ENCODE data around the gene QPCTL. TPM values are rescaled to one million over a fixed set of nuclear protein-coding genes. Genes with fewer than 3 reads are reported as not detected.

QPCTL gene
- total and polyA plus RNA-seq, 10 of the 15 experiments (the other 5 are each of a cell fraction or from before 2014, with no cell fraction given): 1.1 to 22.6 (median 11.2) TPM

GRCh38 chr19:45742969-45743368 lies 50.5 kb downstream of the QPCTL start (continued):
- no peak for TF ChIP-seq SRF (IDR thresholded peaks at IDR 0.05; ENCODE audit: low read depth in 2 of 2, low read length in 2 of 2)
- no peak for TF ChIP-seq FOS (IDR thresholded peaks at IDR 0.05; ENCODE audit: borderline replicate concordance, extremely low read depth, insufficient read length)
- TF ChIP-seq NFXL1 (IDR thresholded peaks at IDR 0.05; ENCODE audit: borderline replicate concordance): no peak
- no peak for TF ChIP-seq NR2C1 (IDR thresholded peaks at IDR 0.05)
- no peak for TF ChIP-seq CEBPB (IDR thresholded peaks at IDR 0.05; ENCODE audit: borderline replicate concordance in 1 of 2, low read depth in 2 of 2, low read length in 2 of 2)

- H3K9me3 ChIP-seq (replicated peaks; ENCODE audit: control insufficient read depth, insufficient read depth, low read length): no peaks in the 10 kb centered on the region
- no peak overlapping the region for H2AFZ ChIP-seq (ENCODE audit: control insufficient read depth, low read depth, low read length)
- no peak for DNase-seq (ENCODE audit: low read depth, low spot score)
- in situ Hi-C loops (cut with MboI): no loop called here
- H3K27ac ChIP-seq (ENCODE audit: control insufficient read depth, insufficient read depth): no peak overlapping the region
- peaks cover 0 to 2% of the 10 kb centered on the region in 2 experiments; a peak in 2 of 4 replicates for H3K27me3 ChIP-seq (replicated peaks in 1 of 2; ENCODE audit: control insufficient read depth in 2 of 2, insufficient read depth in 2 of 2, low read length in 1 of 2)
- CTCF ChIA-PET: interaction anchor here (1.4 to 1.5 kb wide), 2 partner anchors 11 to 54 kb away, joined by 3 read pairs; no protein-coding TSS in a partner anchor
- no peak for ATAC-seq
- no peak overlapping the region for H3K9ac ChIP-seq (ENCODE audit: control insufficient read depth, insufficient read depth, low read length)
- intact Hi-C loops (cut with micrococcal nuclease; ENCODE audit: unreplicated experiment): no loop called here
- no peaks in the 10 kb centered on the region for H3K4me1 ChIP-seq (ENCODE audit: control insufficient read depth, insufficient read depth, low read length)
- SMC1A ChIA-PET (ENCODE audit: uncharacterized antibody, unreplicated experiment): no interaction called here
- POLR2A ChIA-PET: no interaction called here
- no peaks in the 10 kb centered on the region for H3K79me2 ChIP-seq (ENCODE audit: control insufficient read depth, insufficient read depth, low read length)
- H3K4me2 ChIP-seq (ENCODE audit: control insufficient read depth, insufficient read depth): no peak overlapping the region
- no TSS peak for BruUV-seq (replicated peaks)
- TF ChIP-seq FOS (IDR thresholded peaks at IDR 0.05; ENCODE audit: borderline replicate concordance, extremely low read depth, insufficient read length) (no peak), PBX3 (IDR thresholded peaks at IDR 0.05; ENCODE audit: insufficient replicate concordance, low read depth, low read length) (no peak), MXI1 (IDR thresholded peaks at IDR 0.05; ENCODE audit: low read depth, low read length) (no peak), JUND (IDR thresholded peaks at IDR 0.05; ENCODE audit: low read depth, low read length) (no peak)
- no peaks in the 10 kb centered on the region for H3K36me3 ChIP-seq (ENCODE audit: control insufficient read depth in 2 of 2, insufficient read depth in 2 of 2, low read length in 1 of 2)
- WGBS (ENCODE audit: insufficient coverage, insufficient replicate concordance, low lambda C conversion rate, missing lambda C conversion rate): 70% methylated on average over 6 of the region's 6 CpGs
- FAIRE-seq: no peak
- H4K20me1 ChIP-seq (ENCODE audit: control insufficient read depth, insufficient read depth): no peaks in the 10 kb centered on the region
- no peak overlapping the region for H3K4me3 ChIP-seq
- RAD21 ChIA-PET (ENCODE audit: unreplicated experiment): no interaction called here
These were observed 53.1 kb downstream of the QPCTL start for GRCh38 chr19:45745606-45746005.
